Stimulated activated CD4-positive, alpha-beta T cell treated with anti-CD3 and anti-CD28 coated beads, Interleukin-4, amount 100 ng/mL, for 4 hours (primary cell): Measurements from ENCODE around the gene SLC23A2.

ENCODE experiments used
- DNase-seq, 2 experiments: peaks; one replicate each; pipeline ENCODE4 v3.0.0-alpha.2; 2020

The SLC23A2 gene

DNA sequence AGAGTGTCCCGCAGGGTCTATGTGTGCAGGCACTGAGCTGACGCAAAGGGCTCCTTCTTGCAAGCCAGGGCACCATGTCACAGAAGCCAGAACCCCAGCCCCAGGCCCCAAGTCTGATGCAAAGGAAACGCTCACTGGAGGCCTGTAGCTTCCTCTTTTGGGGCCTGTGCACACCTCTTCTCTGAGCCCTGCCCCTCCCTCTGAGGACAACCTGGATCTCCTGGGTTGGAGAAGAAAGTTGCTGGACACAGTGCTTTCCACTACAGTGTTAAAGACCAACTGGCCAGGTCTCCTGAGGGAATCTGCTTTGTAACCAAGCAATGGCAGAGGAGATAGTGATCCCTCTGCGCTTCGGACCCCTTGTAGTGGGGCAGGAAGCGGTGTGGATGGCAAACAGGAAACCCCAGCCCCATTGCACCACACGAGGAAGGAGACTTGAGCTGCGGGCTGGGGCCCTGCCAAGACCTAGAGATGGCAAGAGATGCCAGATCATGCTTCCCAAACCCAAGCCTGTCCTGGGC, 189.6 kb downstream of the SLC23A2 start:
- DNase-seq, result peak; percentile 16 to 35

GRCh38 chr20:4811257-4811656, 190.1 kb downstream of the SLC23A2 start:
- no peak for DNase-seq

DNA sequence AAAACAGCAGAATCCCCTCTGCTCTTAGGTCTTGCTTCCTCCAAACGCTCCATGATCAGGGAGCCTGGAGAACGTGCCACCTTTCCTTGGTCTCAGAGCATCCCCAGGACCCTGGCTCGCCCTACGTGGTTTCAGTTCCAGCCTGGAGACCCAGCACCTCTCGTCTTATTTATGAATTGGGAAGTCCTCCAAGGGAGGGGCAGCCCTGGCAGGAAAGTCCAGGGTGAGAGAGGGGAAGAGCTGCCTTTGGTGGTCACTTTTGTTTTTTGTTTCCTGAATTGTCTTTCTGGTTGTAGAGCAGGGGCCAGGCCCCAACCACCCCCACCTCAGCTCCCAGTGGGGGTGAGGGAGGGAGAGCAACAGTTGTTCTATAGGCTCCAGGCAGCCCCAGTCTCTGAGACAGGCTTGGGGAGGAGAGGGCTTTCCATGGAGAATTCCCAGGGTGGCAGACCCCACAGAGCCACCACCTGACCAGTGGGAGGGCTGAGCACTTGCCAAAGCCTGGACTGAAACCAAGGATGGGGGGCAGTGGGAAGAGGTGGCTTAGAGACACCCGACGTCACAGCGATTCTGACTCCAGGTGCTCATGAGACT, 190.8 kb downstream of the SLC23A2 start:
- no peak for DNase-seq

- DNase-seq, result peak in 1 of 2 experiments; percentile 17
These were observed 191.6 kb downstream of the SLC23A2 start for GRCh38 chr20:4809707-4810106.

DNA sequence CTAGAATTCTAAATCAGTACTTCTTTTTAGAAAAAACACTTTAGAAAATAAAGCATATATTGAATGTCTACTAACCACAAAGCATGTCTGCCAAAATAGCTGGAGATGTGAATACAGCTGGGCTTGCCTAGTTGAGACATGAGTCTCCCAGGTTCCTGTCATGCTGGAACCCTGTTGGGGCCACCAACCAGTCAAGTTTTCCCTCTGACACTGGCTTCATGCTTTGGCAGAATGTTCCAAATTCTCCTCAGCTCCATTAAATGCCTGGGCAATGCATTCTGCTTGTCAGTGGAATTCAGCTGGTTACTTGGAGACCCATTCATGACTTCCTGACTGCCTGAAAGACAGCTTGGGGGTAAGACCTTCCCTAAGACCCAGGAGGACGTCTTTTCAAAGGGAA, 192.4 kb downstream of the SLC23A2 start:
- no peak for DNase-seq

- DNase-seq, result no peak
These were observed 195.5 kb downstream of the SLC23A2 start for GRCh38 chr20:4805663-4806449.

GRCh38 chr20:4802527-4802926, 198.8 kb downstream of the SLC23A2 start:
- no peak for DNase-seq
